ENCODE results near the gene EPYC. TPM values are rescaled to one million over a fixed set of nuclear protein-coding genes. Genes with fewer than 3 reads are reported as not detected.
"Not testable (repeated sequence)": the region's sequence is repeated elsewhere in the genome, so short reads cannot be mapped to it uniquely, and the experiment has no call there.

EPYC gene
- total RNA-seq, 3 donors from 2014 or later: not detected

- no peak overlapping the region for H3K27ac ChIP-seq
- no peak overlapping the region for H3K4me3 ChIP-seq
- H3K27me3 ChIP-seq: no peaks in the 10 kb centered on the region
- intact Hi-C loops (cut with DNase I; ENCODE audit: low total_unique reads): no loop called here
- H3K36me3 ChIP-seq: no peaks in the 10 kb centered on the region
- H3K9me3 ChIP-seq: no peaks in the 10 kb centered on the region
- no peaks in the 10 kb centered on the region for H3K4me1 ChIP-seq
- no peak for DNase-seq (ENCODE audit: low spot score in 2 of 2)
- TF ChIP-seq POLR2A (IDR thresholded peaks at IDR 0.05): no peak
- no peak for TF ChIP-seq POLR2AphosphoS5 (IDR thresholded peaks at IDR 0.05)
- TF ChIP-seq, protein P1, sequence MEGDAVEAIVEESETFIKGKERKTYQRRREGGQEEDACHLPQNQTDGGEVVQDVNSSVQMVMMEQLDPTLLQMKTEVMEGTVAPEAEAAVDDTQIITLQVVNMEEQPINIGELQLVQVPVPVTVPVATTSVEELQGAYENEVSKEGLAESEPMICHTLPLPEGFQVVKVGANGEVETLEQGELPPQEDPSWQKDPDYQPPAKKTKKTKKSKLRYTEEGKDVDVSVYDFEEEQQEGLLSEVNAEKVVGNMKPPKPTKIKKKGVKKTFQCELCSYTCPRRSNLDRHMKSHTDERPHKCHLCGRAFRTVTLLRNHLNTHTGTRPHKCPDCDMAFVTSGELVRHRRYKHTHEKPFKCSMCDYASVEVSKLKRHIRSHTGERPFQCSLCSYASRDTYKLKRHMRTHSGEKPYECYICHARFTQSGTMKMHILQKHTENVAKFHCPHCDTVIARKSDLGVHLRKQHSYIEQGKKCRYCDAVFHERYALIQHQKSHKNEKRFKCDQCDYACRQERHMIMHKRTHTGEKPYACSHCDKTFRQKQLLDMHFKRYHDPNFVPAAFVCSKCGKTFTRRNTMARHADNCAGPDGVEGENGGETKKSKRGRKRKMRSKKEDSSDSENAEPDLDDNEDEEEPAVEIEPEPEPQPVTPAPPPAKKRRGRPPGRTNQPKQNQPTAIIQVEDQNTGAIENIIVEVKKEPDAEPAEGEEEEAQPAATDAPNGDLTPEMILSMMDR (IDR thresholded peaks at IDR 0.05): no peak
These were observed 12.8 kb downstream of the EPYC start for GRCh38 chr12:90991952-90992465.

DNA sequence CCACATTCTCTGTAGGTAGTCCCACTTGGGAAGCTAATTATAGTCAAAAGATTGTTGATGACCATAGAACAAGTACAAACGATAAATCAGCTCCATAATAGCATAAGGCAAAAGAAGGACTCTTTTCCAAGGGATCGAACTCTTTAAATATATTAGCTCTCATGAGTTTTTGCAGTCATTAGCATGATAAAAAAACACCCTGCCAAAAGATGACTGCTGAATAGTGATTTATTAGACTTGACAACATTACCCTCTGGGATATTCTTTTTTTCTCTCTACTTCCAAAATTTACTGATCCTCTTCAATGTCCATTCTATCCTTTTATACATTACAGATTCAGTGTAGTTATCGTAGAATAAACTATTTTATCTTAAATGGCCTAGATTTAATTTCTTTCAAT lies 14.2 kb downstream of the EPYC start:
- TF ChIP-seq POLR2AphosphoS5 (IDR thresholded peaks at IDR 0.05) (no peak), POLR2A (IDR thresholded peaks at IDR 0.05) (no peak)
- TF ChIP-seq, protein P1 (IDR thresholded peaks at IDR 0.05): no peak
- Histone ChIP-seq H3K27ac (peak overlapping the region in 1 of 2 donors; percentile 3), H3K4me1 (no peaks in the 10 kb centered on the region), H3K27me3 (no peaks in the 10 kb centered on the region), H3K36me3 (no peaks in the 10 kb centered on the region), H3K9me3 (no peaks in the 10 kb centered on the region), H3K4me3 (no peak overlapping the region)
- no peak for DNase-seq (ENCODE audit: low spot score in 2 of 2)
- intact Hi-C loops (cut with DNase I; ENCODE audit: low total_unique reads): no loop called here

- Histone ChIP-seq H3K9me3 (no peaks in the 10 kb centered on the region), H3K27ac (peak overlapping the region in 1 of 2 donors; percentile 44), H3K4me3 (no peak overlapping the region), H3K36me3 (no peaks in the 10 kb centered on the region), H3K4me1 (no peaks in the 10 kb centered on the region), H3K27me3 (no peaks in the 10 kb centered on the region)
- DNase-seq (ENCODE audit: low spot score in 2 of 2): no peak
- intact Hi-C loops (cut with DNase I; ENCODE audit: low total_unique reads): no loop called here
- TF ChIP-seq POLR2AphosphoS5 (IDR thresholded peaks at IDR 0.05): no peak
- TF ChIP-seq, protein P1 (IDR thresholded peaks at IDR 0.05): no peak
- TF ChIP-seq POLR2A (IDR thresholded peaks at IDR 0.05): no peak
These were observed 15.1 kb downstream of the EPYC start for GRCh38 chr12:90989686-90990111.

GRCh38 chr12:90987520-90987919 lies 17.3 kb downstream of the EPYC start:
- Histone ChIP-seq H3K4me3 (no peak overlapping the region), H3K36me3 (no peaks in the 10 kb centered on the region), H3K4me1 (no peaks in the 10 kb centered on the region), H3K27me3 (no peaks in the 10 kb centered on the region), H3K27ac (no peak overlapping the region), H3K9me3 (peaks cover 0 to 8% of the 10 kb centered on the region in 2 donors)
- DNase-seq (ENCODE audit: low spot score in 2 of 2): no peak
- TF ChIP-seq, protein P1 (IDR thresholded peaks at IDR 0.05): no peak
- TF ChIP-seq POLR2AphosphoS5 (IDR thresholded peaks at IDR 0.05) (no peak), POLR2A (IDR thresholded peaks at IDR 0.05) (no peak)
- intact Hi-C loops (cut with DNase I; ENCODE audit: low total_unique reads): no loop called here

- Histone ChIP-seq H3K9me3 (peaks cover 0 to 8% of the 10 kb centered on the region in 2 donors), H3K27me3 (no peaks in the 10 kb centered on the region), H3K27ac (no peak overlapping the region), H3K36me3 (no peaks in the 10 kb centered on the region), H3K4me3 (no peak overlapping the region), H3K4me1 (no peaks in the 10 kb centered on the region)
- DNase-seq (ENCODE audit: low spot score in 2 of 2): no peak
- intact Hi-C loops (cut with DNase I; ENCODE audit: low total_unique reads): no loop called here
- TF ChIP-seq POLR2AphosphoS5 (IDR thresholded peaks at IDR 0.05) (no peak), POLR2A (IDR thresholded peaks at IDR 0.05) (no peak)
- TF ChIP-seq, protein P1 (IDR thresholded peaks at IDR 0.05): no peak
These were observed 17.7 kb downstream of the EPYC start for GRCh38 chr12:90987101-90987500.

DNA sequence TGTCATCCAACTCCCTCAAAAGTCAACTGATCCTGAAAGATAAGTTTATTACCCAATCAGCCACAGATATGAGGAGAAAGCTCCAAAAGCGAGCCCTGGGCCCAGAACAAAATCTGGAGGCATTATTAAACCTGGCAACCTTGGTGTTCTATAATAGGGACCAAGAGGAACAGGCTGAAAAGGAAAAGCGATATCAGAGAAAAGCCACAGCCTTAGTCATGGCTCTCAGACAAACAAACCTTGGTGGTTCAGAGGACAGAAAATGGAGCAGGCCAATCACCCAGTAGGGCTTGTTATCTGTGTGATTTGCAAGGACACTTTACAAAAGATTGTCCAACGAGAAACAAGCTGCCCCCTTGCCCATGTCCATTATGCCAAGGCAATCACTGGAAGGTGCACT lies 19.4 kb downstream of the EPYC start:
- H3K27ac ChIP-seq; H3K27me3 ChIP-seq; H3K36me3 ChIP-seq; DNase-seq (ENCODE audit: low spot score in 2 of 2); H3K4me3 ChIP-seq; intact Hi-C loops (cut with DNase I; ENCODE audit: low total_unique reads); H3K9me3 ChIP-seq; H3K4me1 ChIP-seq: not testable (repeated sequence)

All from breast epithelium (tissue), 4 donors.